AML-193 (cell line): ENCODE data around the gene KCNMA1.

Experiments used
- DNase-seq, 2 experiments: peaks; one replicate each; lab custom pipeline; 2025; lab: John Stamatoyannopoulos, UW

Gene KCNMA1

GRCh38 chr10:77556990-77557601, 80.5 kb downstream of the KCNMA1 start:
- DNase-seq: no peak

GRCh38 chr10:77555591-77556212, 81.9 kb downstream of the KCNMA1 start:
- DNase-seq: no peak

- DNase-seq: no peak
Observed at GRCh38 chr10:77554996-77555397, 82.6 kb downstream of the KCNMA1 start.

- no peak for DNase-seq
Observed at GRCh38 chr10:77553966-77554365, 83.6 kb downstream of the KCNMA1 start.

- no peak for DNase-seq
Observed at GRCh38 chr10:77553311-77553710, 84.3 kb downstream of the KCNMA1 start.

GRCh38 chr10:77552252-77552651, 85.4 kb downstream of the KCNMA1 start:
- peak in 1 of 2 experiments; percentile 5 for DNase-seq

GRCh38 chr10:77550378-77550777, 87.2 kb downstream of the KCNMA1 start:
- no peak for DNase-seq

- DNase-seq: no peak
Observed at GRCh38 chr10:77548671-77549070, 88.9 kb downstream of the KCNMA1 start.

- DNase-seq: no peak
Observed at GRCh38 chr10:77548157-77548556, 89.5 kb downstream of the KCNMA1 start.

- no peak for DNase-seq
Observed at GRCh38 chr10:77547307-77548050, 90.1 kb downstream of the KCNMA1 start.

- no peak for DNase-seq
Observed at GRCh38 chr10:77546042-77546441, 91.6 kb downstream of the KCNMA1 start.

- DNase-seq: no peak
Observed at GRCh38 chr10:77545585-77545984, 92.0 kb downstream of the KCNMA1 start.

- DNase-seq: no peak
Observed at GRCh38 chr10:77544617-77545016, 93.0 kb downstream of the KCNMA1 start.

- DNase-seq: no peak
Observed at GRCh38 chr10:77542710-77543259, 94.8 kb downstream of the KCNMA1 start.

- DNase-seq: no peak
Observed at GRCh38 chr10:77541944-77542343, 95.7 kb downstream of the KCNMA1 start.

GRCh38 chr10:77541247-77541646, 96.4 kb downstream of the KCNMA1 start:
- no peak for DNase-seq

- DNase-seq: no peak
Observed at GRCh38 chr10:77539147-77539935, 98.3 kb downstream of the KCNMA1 start.

GRCh38 chr10:77537720-77538373, 99.8 kb downstream of the KCNMA1 start:
- no peak for DNase-seq

- no peak for DNase-seq
Observed at GRCh38 chr10:77537071-77537470, 100.5 kb downstream of the KCNMA1 start.

- no peak for DNase-seq
Observed at GRCh38 chr10:77533887-77534278, 103.7 kb downstream of the KCNMA1 start.

GRCh38 chr10:77533146-77533886, 104.3 kb downstream of the KCNMA1 start:
- no peak for DNase-seq
